Smooth muscle cell (in vitro differentiated cells): ENCODE measurements around the gene TESK2. TPM values are rescaled to one million over a fixed set of nuclear protein-coding genes. Genes with fewer than 3 reads are reported as not detected.

Experiments
- DNase-seq: peaks from one replicate; lab custom pipeline; 2025; ENCODE audit not compliant: unreplicated experiment; lab: John Stamatoyannopoulos, UW
- H2AFZ ChIP-seq: fragments of 200-600 bp; sonication (generic); 2 replicates; pipeline ENCODE4 v1.6.0; 2016; ENCODE audit warnings: antibody characterized with exemption, low read depth, mild to moderate bottlenecking
- H3F3A ChIP-seq: fragments of 200-600 bp; sonication (generic); 2 replicates; pipeline ENCODE4 v1.6.0; 2017; ENCODE audit warnings: antibody characterized with exemption, low read depth
- H3K27ac ChIP-seq: fragments of 200-600 bp; sonication (generic); 2 replicates; pipeline ENCODE4 v1.5.1; 2016; ENCODE audit warnings: low read depth, mild to moderate bottlenecking
- H3K27me3 ChIP-seq: fragments of 200-600 bp; sonication (generic); 2 replicates; pipeline ENCODE4 v1.6.1; 2016; ENCODE audit warnings: low read depth, mild to moderate bottlenecking
- H3K36me3 ChIP-seq: fragments of 200-600 bp; sonication (generic); 2 replicates; pipeline ENCODE4 v1.5.1; 2016; ENCODE audit warnings: low read depth
- H3K4me1 ChIP-seq: fragments of 200-600 bp; sonication (generic); 2 replicates; pipeline ENCODE4 v1.5.1; 2016; ENCODE audit warnings: low read depth
- H3K4me2 ChIP-seq: fragments of 200-600 bp; sonication (generic); 2 replicates; pipeline ENCODE4 v1.6.0; 2016; ENCODE audit warnings: mild to moderate bottlenecking
- H3K4me3 ChIP-seq: fragments of 200-600 bp; sonication (generic); 2 replicates; pipeline ENCODE4 v1.5.1; 2016; ENCODE audit warnings: mild to moderate bottlenecking
- H3K79me2 ChIP-seq: fragments of 200-600 bp; sonication (generic); 2 replicates; pipeline ENCODE4 v1.6.0; 2016; ENCODE audit warnings: low read depth, mild to moderate bottlenecking
- H3K9ac ChIP-seq: fragments of 200-600 bp; sonication (generic); 2 replicates; pipeline ENCODE4 v1.6.0; 2016; ENCODE audit warnings: low read depth
- H3K9me3 ChIP-seq: fragments of 200-600 bp; sonication (generic); replicated peaks from 2 replicates; pipeline ENCODE4 v1.5.1; 2016; ENCODE audit warnings: low read depth
- H4K20me1 ChIP-seq: fragments of 200-600 bp; sonication (generic); 2 replicates; pipeline ENCODE4 v1.6.0; 2016; ENCODE audit warnings: low read depth
- WGBS: methylation state at CpG from one replicate; pipeline ENCODE4 v1.1.7; 2016; ENCODE audit warnings: low lambda C conversion rate; 5-methylcytosine and 5-hydroxymethylcytosine counted together
- polyA plus RNA-seq: library from polyadenylated mRNA; unstranded; fragments of >200 nt; fragmentation: Nextera tagmentation; extraction: Ambion mirVana; gene quantifications from 2 replicates; pipeline ENCODE4 v1.2.1, GENCODE V29; 2016
- total RNA-seq: library from RNA; depleted of rRNA; stranded (reverse); fragments of >200 nt; gene quantifications from 2 replicates; pipeline ENCODE4 v1.2.3, GENCODE V29; 2014
- TF ChIP-seq, protein P1 (sequence below): fragments of 200-600 bp; sonication (generic); IDR thresholded peaks from 2 replicates; pipeline ENCODE4 v1.5.1; 2017; ENCODE audit warnings: borderline replicate concordance, mild to moderate bottlenecking, antibody characterized with exemption; ENCODE audit not compliant: insufficient read depth, poor library complexity, severe bottlenecking

The TESK2 gene
- total and polyA plus RNA-seq, 2 experiments from 2014 or later = 1.3 to 4.3 TPM

DNA sequence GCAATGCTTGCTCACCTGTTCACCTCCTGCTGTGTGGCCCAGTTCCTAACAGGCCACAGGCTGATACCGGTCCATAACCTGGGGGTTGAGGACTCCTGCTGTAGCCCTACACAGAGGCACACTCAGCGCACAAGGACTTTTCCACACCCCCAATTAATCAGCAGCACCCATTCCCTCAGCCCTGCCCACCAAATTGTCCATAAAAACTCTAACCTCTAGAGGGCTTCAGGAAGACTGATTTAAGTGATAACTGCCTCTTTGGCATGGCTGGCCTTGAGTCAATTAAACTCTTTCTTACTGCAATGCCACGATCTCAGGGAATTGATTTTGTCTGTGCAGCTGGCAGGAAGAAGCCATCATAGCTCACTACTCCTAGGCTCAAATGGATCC lies 79.5 kb downstream of the TESK2 start:
- Histone ChIP-seq H3F3A (no peaks in the 10 kb centered on the region), H3K36me3 (no peaks in the 10 kb centered on the region), H3K9me3 (no peaks in the 10 kb centered on the region), H3K27ac (peak overlapping the region; percentile 23), H3K4me1 (no peaks in the 10 kb centered on the region), H3K9ac (no peak overlapping the region), H3K4me3 (no peak overlapping the region), H3K79me2 (no peaks in the 10 kb centered on the region), H2AFZ (no peak overlapping the region), H3K27me3 (no peaks in the 10 kb centered on the region), H3K4me2 (no peak overlapping the region), H4K20me1 (no peaks in the 10 kb centered on the region)
- no peak for DNase-seq
- WGBS = 89% methylated on average over 3 of the region's 3 CpGs
- TF ChIP-seq, protein P1, sequence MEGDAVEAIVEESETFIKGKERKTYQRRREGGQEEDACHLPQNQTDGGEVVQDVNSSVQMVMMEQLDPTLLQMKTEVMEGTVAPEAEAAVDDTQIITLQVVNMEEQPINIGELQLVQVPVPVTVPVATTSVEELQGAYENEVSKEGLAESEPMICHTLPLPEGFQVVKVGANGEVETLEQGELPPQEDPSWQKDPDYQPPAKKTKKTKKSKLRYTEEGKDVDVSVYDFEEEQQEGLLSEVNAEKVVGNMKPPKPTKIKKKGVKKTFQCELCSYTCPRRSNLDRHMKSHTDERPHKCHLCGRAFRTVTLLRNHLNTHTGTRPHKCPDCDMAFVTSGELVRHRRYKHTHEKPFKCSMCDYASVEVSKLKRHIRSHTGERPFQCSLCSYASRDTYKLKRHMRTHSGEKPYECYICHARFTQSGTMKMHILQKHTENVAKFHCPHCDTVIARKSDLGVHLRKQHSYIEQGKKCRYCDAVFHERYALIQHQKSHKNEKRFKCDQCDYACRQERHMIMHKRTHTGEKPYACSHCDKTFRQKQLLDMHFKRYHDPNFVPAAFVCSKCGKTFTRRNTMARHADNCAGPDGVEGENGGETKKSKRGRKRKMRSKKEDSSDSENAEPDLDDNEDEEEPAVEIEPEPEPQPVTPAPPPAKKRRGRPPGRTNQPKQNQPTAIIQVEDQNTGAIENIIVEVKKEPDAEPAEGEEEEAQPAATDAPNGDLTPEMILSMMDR = no peak

DNA sequence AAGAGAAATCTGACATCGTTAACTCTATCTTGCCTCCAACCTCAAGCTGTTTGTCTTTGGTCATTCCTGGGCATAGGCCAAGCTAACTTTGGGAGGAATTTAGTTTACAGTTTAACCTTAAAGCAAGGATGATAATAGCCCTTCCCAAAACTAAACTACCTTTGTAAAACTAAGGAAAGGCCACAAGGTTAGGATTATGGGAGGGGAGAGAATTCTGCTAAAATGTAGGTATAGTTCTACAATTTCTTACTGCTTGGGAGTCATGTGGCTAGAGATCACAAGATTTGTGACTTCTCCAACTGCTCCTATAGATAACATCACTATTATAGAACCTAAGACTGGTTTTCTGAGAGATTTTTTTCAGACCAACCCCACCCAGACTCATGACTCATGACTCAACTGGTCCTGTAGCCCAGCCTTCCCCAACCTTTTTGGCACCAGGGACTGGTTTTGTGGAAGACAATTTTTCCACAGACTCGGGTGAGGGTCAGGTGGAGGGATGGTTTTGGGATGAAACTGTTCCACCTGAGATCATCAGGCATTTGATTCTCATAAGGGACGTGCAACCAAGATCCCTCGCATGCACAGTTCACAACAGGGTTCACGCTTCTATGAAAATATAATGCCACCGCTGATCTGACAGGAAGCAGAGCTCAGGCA lies 80.0 kb downstream of the TESK2 start:
- H3K9ac ChIP-seq = no peak overlapping the region
- H3K9me3 ChIP-seq = no peaks in the 10 kb centered on the region
- no peak for DNase-seq
- H3K4me3 ChIP-seq = no peak overlapping the region
- no peak overlapping the region for H3K4me2 ChIP-seq
- no peaks in the 10 kb centered on the region for H4K20me1 ChIP-seq
- peak overlapping the region; percentile 58 for H3K27ac ChIP-seq
- no peaks in the 10 kb centered on the region for H3F3A ChIP-seq
- H3K36me3 ChIP-seq = no peaks in the 10 kb centered on the region
- H3K79me2 ChIP-seq = no peaks in the 10 kb centered on the region
- TF ChIP-seq, protein P1 = no peak
- H2AFZ ChIP-seq = no peak overlapping the region
- H3K27me3 ChIP-seq = no peaks in the 10 kb centered on the region
- no peaks in the 10 kb centered on the region for H3K4me1 ChIP-seq
- WGBS = 89% methylated on average over 6 of the region's 6 CpGs

DNA sequence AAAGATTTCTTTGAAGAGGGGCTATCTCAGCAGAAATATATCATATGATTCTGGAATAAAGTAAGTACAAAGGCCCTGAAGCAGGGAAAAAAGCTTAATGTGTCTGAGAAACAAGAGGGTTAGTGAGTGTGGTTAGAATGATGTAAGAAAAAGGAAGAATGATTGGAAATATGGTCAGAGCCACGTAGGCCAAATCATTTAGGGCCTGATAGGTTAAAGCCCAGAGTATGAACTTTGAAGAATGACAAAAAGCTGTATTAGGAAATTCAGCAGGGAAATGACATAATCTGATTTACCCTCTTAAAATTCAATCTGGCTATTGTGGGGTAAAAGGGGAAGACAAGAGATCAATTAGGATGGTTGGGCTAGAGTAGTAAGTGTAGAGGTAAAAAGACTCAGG lies 81.7 kb downstream of the TESK2 start:
- TF ChIP-seq, protein P1 = no peak
- Histone ChIP-seq H3K4me1 (no peaks in the 10 kb centered on the region), H3K4me3 (no peak overlapping the region), H3K27me3 (no peaks in the 10 kb centered on the region), H2AFZ (no peak overlapping the region), H3K9me3 (no peaks in the 10 kb centered on the region), H3K9ac (no peak overlapping the region), H3K4me2 (no peak overlapping the region), H3K36me3 (no peaks in the 10 kb centered on the region), H3K27ac (no peak overlapping the region), H4K20me1 (no peaks in the 10 kb centered on the region), H3F3A (no peaks in the 10 kb centered on the region), H3K79me2 (no peaks in the 10 kb centered on the region)
- 79% methylated on average over 1 of the region's 1 CpG for WGBS
- DNase-seq = no peak
